ENCODE data around the gene PLCD4. TPM values are rescaled to one million over a fixed set of nuclear protein-coding genes. Genes with fewer than 3 reads are reported as not detected.

The PLCD4 gene
- total RNA-seq, 1 experiment from 2014 or later, result 0.42 TPM

- Histone ChIP-seq H3K4me2 (ENCODE audit: insufficient read depth, insufficient read length, low read length) (no peak overlapping the region), H4K5ac (ENCODE audit: insufficient read length, low read depth, low read length) (no peak overlapping the region), H2AK5ac (ENCODE audit: insufficient read length, low read length) (no peak overlapping the region), H2AFZ (ENCODE audit: low read length) (no peak overlapping the region), H3K9me3 (ENCODE audit: control insufficient read depth, low read depth, low read length) (no peaks in the 10 kb centered on the region), H2BK120ac (ENCODE audit: low read depth, low read length, poor library complexity, severe bottlenecking) (no peak overlapping the region), H3K27me3 (ENCODE audit: insufficient read depth, low read length) (no peaks in the 10 kb centered on the region), H2BK5ac (ENCODE audit: insufficient read length, low read length) (no peak overlapping the region), H3K14ac (ENCODE audit: insufficient read depth, low read length) (no peak overlapping the region), H4K8ac (replicated peaks; ENCODE audit: insufficient read length, low read depth, low read length) (no peak overlapping the region), H3K18ac (ENCODE audit: insufficient read length, low read depth, low read length) (no peak overlapping the region), H2BK12ac (ENCODE audit: insufficient read length, low read depth, low read length) (no peak overlapping the region), H3K23me2 (ENCODE audit: insufficient read length, low read depth, low read length, poor library complexity, severe bottlenecking) (peaks cover 11% of the 10 kb centered on the region), H3K79me1 (ENCODE audit: insufficient read depth, low read depth, low read length, poor library complexity, severe bottlenecking) (no peaks in the 10 kb centered on the region), H2BK20ac (ENCODE audit: low read depth, low read length, poor library complexity, severe bottlenecking) (no peak overlapping the region), H3K4me1 (ENCODE audit: insufficient read depth, low read length) (peaks cover 2% of the 10 kb centered on the region; the same call in 1 of the 2 replicates), H4K20me1 (ENCODE audit: control insufficient read depth, insufficient read depth, insufficient read length) (no peaks in the 10 kb centered on the region), H3K9ac (ENCODE audit: extremely low read depth, insufficient read length, low read length) (no peak overlapping the region), H4K91ac (ENCODE audit: insufficient read length, low read depth, low read length) (no peak overlapping the region), H2BK15ac (ENCODE audit: low read depth, low read length) (no peak overlapping the region), H3T11ph (ENCODE audit: low read length) (no peak overlapping the region), H3K27ac (ENCODE audit: insufficient read length, low read depth, low read length) (no peak overlapping the region), H3K56ac (ENCODE audit: insufficient read length, low read depth, low read length) (no peak overlapping the region), H3K23ac (ENCODE audit: insufficient read length, low read depth, low read length) (no peak overlapping the region), H3K4ac (ENCODE audit: low read depth, low read length) (no peak overlapping the region), H3K79me2 (ENCODE audit: insufficient read depth, low read length) (no peaks in the 10 kb centered on the region)
- TF ChIP-seq CTCF (conservative IDR thresholded peaks at IDR 0.05), result no peak
- Mint-ChIP-seq H3K27ac (no peak overlapping the region), H3K4me3 (no peak overlapping the region), H3K4me1 (peaks cover 11 to 12% of the 10 kb centered on the region in 2 experiments), H3K36me3 (ENCODE audit: insufficient read depth in 1 of 3, low read depth in 3 of 3) (peaks cover 34 to 60% (median 52%) of the 10 kb centered on the region in 3 experiments), H3K27me3 (ENCODE audit: low read depth) (no peaks in the 10 kb centered on the region), H3K9me3 (no peaks in the 10 kb centered on the region)
- WGBS (ENCODE audit: extremely low coverage, insufficient read length, low lambda C conversion rate), result no CpG with 5 or more reads among the region's 10 CpGs
- no peak for DNase-seq
These were observed 55.1 kb downstream of the PLCD4 start for GRCh38 chr2:218662827-218663226.
